ENCODE results near the gene HNRNPAB. TPM values are rescaled to one million over a fixed set of nuclear protein-coding genes. Genes with fewer than 3 reads are reported as not detected.

HNRNPAB gene
- total RNA-seq: 29.3 and 145 TPM in 2 replicates

DNA sequence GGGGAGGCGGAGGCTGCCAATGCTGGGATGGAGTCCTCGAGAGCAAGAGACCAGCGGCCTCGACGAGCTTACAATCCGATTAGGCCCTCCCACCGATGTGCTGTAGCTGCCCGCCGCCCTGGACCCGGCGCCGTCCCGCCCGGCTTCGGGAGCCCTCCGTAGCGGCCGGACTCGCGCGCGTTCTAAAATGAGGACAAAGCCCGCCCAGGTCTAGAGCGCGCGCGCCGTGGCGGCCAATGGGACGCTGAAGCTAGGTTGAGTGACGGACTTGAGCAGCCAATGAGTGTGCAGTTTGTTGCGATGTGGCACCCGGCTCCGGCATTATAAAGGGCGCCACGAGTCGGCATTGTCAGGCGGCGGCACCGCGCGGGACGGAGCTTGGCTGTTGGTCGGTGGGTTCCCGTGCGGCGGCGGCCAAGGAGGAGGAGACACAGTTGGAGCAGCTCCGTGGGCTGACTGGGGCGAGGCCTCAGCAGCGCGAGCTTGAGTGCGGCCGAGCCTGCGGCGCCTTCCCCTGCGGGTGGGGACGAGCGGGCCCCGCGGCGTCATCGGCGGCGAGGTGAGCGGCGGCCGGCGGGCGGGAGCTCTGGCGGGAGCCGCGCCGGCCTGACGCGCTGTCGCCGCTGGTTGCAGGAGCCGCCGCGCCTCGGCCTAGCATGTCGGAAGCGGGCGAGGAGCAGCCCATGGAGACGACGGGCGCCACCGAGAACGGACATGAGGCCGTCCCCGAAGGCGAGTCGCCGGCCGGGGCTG lies at the start of gene HNRNPAB:
TSS of gene HNRNPAB (plus strand) at position 352 of the 753 bp plus-strand sequence. CDS start at position 657, 305 bp downstream.

DNA sequence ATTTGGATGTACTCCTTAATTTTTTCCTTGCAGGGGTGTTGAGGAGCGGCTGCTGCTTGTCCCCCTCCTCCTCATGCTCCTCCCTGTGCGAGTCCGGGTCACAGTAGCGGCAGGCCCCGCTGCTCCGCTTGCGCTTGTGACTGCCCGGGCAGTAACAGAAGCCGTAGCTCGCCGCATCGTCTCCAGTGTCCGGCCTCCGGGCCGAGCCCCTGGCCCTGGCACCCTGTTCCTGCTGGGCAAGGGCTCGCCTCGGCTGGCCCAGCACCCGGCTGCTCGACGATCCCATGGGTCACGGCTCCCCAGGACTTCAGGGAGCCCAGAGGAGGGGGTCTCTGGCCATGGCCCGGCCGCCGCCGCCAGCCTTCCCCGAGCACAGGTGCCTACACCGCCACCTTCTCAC lies 17.3 kb upstream of the HNRNPAB start, which contains the start of gene GMCL2:
TSS of gene GMCL2 (minus strand) at position 358 of the 400 bp plus-strand sequence. CDS start at position 286, 72 bp downstream.

DNA sequence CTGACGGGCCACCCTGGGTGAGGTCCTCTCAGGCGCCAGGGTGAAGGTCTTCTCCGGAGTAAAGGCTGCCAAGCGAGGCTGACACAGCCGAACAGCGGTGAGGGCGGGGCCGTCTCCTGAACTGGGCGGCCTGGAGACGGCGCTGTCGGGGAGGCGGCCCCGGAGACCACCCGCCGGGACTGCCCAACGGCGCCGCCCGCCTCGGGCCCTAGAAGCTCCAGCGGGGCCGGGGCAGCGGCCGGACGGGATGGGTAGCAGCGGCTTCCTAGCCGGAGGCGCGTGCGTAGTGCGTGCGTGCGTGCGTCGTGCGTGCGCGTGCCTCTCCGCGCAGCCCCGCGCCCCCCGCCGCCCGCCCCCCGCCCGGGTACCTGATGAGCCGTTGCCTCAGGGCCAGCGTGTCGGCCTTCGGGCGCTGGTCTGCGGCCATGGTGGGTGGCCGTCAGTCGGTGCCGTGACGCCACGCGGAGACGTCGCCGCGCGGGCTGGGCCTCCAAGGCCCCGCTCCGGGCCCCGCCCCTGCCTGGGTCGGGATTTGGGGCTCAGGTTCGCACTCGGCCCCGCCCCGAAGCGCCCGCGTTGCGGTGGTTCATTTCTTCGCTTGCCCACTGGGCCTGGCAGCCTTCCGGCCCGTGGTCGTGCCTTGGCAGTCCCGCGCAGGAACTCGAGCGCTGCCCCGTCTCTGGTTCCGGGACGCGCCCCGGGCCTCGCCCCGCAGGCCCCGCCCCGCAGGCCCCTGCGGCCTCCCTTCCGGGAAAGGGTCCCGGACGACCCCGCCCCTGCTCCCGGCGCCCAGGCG lies 28.0 kb downstream of the HNRNPAB start, which contains the start of gene PHYKPL:
TSS of gene PHYKPL (minus strand) at position 679 of the 796 bp plus-strand sequence. CDS start at position 427, 252 bp downstream.

Other genes starting within 250 kb of the HNRNPAB start
- gene PROP1, start 208.3 kb upstream of the HNRNPAB start, total RNA-seq: not detected in 2 replicates
- gene N4BP3, start 91.0 kb upstream of the HNRNPAB start, total RNA-seq: 0.19 and 0.85 TPM in 2 replicates
- gene RMND5B, start 73.5 kb upstream of the HNRNPAB start, total RNA-seq: 22.0 and 22.8 TPM in 2 replicates
- 101 and 223 TPM in 2 replicates for gene NHP2, start 50.6 kb upstream of the HNRNPAB start, total RNA-seq
- gene GMCL2, start 17.2 kb upstream of the HNRNPAB start, total RNA-seq: not detected in 2 replicates
- gene PHYKPL, start 28.3 kb downstream of the HNRNPAB start, total RNA-seq: 24.0 and 47.9 TPM in 2 replicates